ENCODE results near the gene AASS.

DNA sequence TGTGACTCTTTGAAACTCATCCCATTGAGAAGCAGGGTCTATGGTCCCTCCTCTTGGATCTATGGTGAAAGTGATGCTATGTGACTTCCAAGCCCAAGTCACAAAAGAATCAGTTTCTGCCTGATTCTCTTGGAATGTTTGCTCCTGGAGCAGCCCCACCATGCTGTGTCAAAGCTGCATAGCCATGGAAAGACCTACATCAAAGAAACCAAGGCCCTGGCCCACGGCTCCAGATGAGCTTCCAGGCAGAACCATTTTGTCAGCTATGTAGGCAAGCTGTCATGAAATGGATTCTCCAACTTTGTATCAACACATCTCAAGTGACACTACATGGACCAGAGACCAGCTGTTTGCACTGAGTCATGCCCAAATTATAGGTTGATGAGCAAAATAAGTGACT is 77.0 kb downstream of the AASS start:
- TF ChIP-seq, protein P1, sequence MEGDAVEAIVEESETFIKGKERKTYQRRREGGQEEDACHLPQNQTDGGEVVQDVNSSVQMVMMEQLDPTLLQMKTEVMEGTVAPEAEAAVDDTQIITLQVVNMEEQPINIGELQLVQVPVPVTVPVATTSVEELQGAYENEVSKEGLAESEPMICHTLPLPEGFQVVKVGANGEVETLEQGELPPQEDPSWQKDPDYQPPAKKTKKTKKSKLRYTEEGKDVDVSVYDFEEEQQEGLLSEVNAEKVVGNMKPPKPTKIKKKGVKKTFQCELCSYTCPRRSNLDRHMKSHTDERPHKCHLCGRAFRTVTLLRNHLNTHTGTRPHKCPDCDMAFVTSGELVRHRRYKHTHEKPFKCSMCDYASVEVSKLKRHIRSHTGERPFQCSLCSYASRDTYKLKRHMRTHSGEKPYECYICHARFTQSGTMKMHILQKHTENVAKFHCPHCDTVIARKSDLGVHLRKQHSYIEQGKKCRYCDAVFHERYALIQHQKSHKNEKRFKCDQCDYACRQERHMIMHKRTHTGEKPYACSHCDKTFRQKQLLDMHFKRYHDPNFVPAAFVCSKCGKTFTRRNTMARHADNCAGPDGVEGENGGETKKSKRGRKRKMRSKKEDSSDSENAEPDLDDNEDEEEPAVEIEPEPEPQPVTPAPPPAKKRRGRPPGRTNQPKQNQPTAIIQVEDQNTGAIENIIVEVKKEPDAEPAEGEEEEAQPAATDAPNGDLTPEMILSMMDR (IDR thresholded peaks at IDR 0.05; ENCODE audit: control extremely low read depth in 1 of 3, insufficient read depth in 1 of 3, low read depth in 1 of 3, low read length in 3 of 3): no peak
- TF ChIP-seq RXRA (IDR thresholded peaks at IDR 0.05; ENCODE audit: insufficient read depth, low read depth, low read length): no peak

Data from H1 (cell line).